Vagina (tissue), 2 donors: ENCODE measurements around the gene UMPS. TPM values are rescaled to one million over a fixed set of nuclear protein-coding genes. Genes with fewer than 3 reads are reported as not detected.

Experiments
- DNase-seq, 2 donors: peaks; one replicate each; pipeline ENCODE4 v3.0.0-alpha.2; 2017; ENCODE audit errors: extremely low spot score in 2 of 2
- H3K27ac ChIP-seq: fragments of 200-600 bp; sonication (generic); one replicate; pipeline ENCODE4 v1.5.1; 2019
- H3K27me3 ChIP-seq: fragments of 200-600 bp; sonication (generic); one replicate; pipeline ENCODE4 v1.5.1; 2019
- H3K36me3 ChIP-seq, 2 donors: fragments of 200-600 bp; sonication (generic); one replicate each; pipeline ENCODE4 v1.5.1; 2017 to 2019
- H3K4me1 ChIP-seq: fragments of 200-600 bp; sonication (generic); one replicate; pipeline ENCODE4 v1.5.1; 2019
- H3K4me3 ChIP-seq, 2 donors: fragments of 200-600 bp; sonication (generic); 1 replicate in 1 of 2; 2 replicates in 1 of 2; pipeline ENCODE4 v1.5.1; 2016 to 2019
- H3K9me3 ChIP-seq: fragments of 200-600 bp; sonication (generic); one replicate; pipeline ENCODE4 v1.5.1; 2019
- CTCF ChIP-seq, 3 experiments: fragments of 450-650 bp in 2 of 3; fragments of 200-600 bp in 1 of 3; sonication (generic) in 1 of 3; IDR thresholded peaks; one replicate each; pipeline ENCODE4 v1.5.1; 2017 to 2019; ENCODE audit warnings: antibody characterized with exemption in 3 of 3, mild to moderate bottlenecking in 2 of 3, moderate library complexity in 2 of 3
- POLR2A ChIP-seq, 2 donors: fragments of 450-650 bp; IDR thresholded peaks; one replicate each; pipeline ENCODE4 v1.6.1; 2017; ENCODE audit warnings: antibody characterized with exemption in 2 of 2, mild to moderate bottlenecking in 2 of 2, moderate library complexity in 2 of 2
- POLR2AphosphoS5 ChIP-seq, 2 donors: sonication (generic); formaldehyde crosslinking; IDR thresholded peaks; one replicate each; pipeline ENCODE4 v1.9.0; 2017; ENCODE audit warnings: antibody characterized with exemption in 2 of 2, mild to moderate bottlenecking in 2 of 2, low read depth in 1 of 2; ENCODE audit not compliant: insufficient read depth in 1 of 2
- intact Hi-C: fragments of 100-400 bp; cut with DNase I; formaldehyde crosslinking; loops from one replicate; pipeline ENCODE4 v1.15.1; 2023
- total RNA-seq: library from RNA; depleted of rRNA; stranded (reverse); fragments of >200 nt; gene quantifications from one replicate; pipeline ENCODE4 v1.2.3, GENCODE V29; 2016

The UMPS gene
- total RNA-seq, 1 donor from 2014 or later: 13.3 TPM

- TF ChIP-seq POLR2A (IDR thresholded peaks at IDR 0.05): no peak
- TF ChIP-seq CTCF (IDR thresholded peaks at IDR 0.05): no peak
- no peak for TF ChIP-seq POLR2AphosphoS5 (IDR thresholded peaks at IDR 0.05; ENCODE audit: insufficient read depth in 1 of 2, low read depth in 1 of 2)
- Histone ChIP-seq H3K4me3 (no peak overlapping the region), H3K4me1 (peaks cover 29% of the 10 kb centered on the region), H3K36me3 (peaks cover 0 to 73% of the 10 kb centered on the region in 2 donors), H3K27ac (no peak overlapping the region), H3K9me3 (no peaks in the 10 kb centered on the region), H3K27me3 (no peaks in the 10 kb centered on the region)
- DNase-seq: no peak
- intact Hi-C loops: no loop called here
Observed at GRCh38 chr3:124766113-124767095, 36.2 kb downstream of the UMPS start.

GRCh38 chr3:124767264-124767663, 37.0 kb downstream of the UMPS start:
- DNase-seq: no peak
- Histone ChIP-seq H3K4me3 (no peak overlapping the region), H3K27me3 (no peaks in the 10 kb centered on the region), H3K36me3 (peaks cover 0 to 73% of the 10 kb centered on the region in 2 donors), H3K9me3 (no peaks in the 10 kb centered on the region), H3K27ac (no peak overlapping the region), H3K4me1 (peaks cover 29% of the 10 kb centered on the region)
- TF ChIP-seq POLR2AphosphoS5 (IDR thresholded peaks at IDR 0.05; ENCODE audit: insufficient read depth in 1 of 2, low read depth in 1 of 2) (no peak), POLR2A (IDR thresholded peaks at IDR 0.05) (no peak), CTCF (IDR thresholded peaks at IDR 0.05) (no peak)
- intact Hi-C loops: no loop called here

GRCh38 chr3:124767691-124768090, 37.4 kb downstream of the UMPS start:
- H3K4me1 ChIP-seq: peaks cover 32% of the 10 kb centered on the region
- peaks cover 0 to 72% of the 10 kb centered on the region in 2 donors for H3K36me3 ChIP-seq
- H3K4me3 ChIP-seq: no peak overlapping the region
- no peaks in the 10 kb centered on the region for H3K27me3 ChIP-seq
- no peaks in the 10 kb centered on the region for H3K9me3 ChIP-seq
- no peak for TF ChIP-seq POLR2A (IDR thresholded peaks at IDR 0.05)
- no peak for TF ChIP-seq POLR2AphosphoS5 (IDR thresholded peaks at IDR 0.05; ENCODE audit: insufficient read depth in 1 of 2, low read depth in 1 of 2)
- TF ChIP-seq CTCF (IDR thresholded peaks at IDR 0.05): no peak
- no peak overlapping the region for H3K27ac ChIP-seq
- no peak for DNase-seq
- intact Hi-C loops: no loop called here

- Histone ChIP-seq H3K27ac (no peak overlapping the region), H3K36me3 (peaks cover 0 to 60% of the 10 kb centered on the region in 2 donors), H3K9me3 (no peaks in the 10 kb centered on the region), H3K27me3 (no peaks in the 10 kb centered on the region), H3K4me1 (peaks cover 36% of the 10 kb centered on the region), H3K4me3 (no peak overlapping the region)
- DNase-seq: no peak
- TF ChIP-seq POLR2A (IDR thresholded peaks at IDR 0.05): no peak
- TF ChIP-seq CTCF (IDR thresholded peaks at IDR 0.05): no peak
- TF ChIP-seq POLR2AphosphoS5 (IDR thresholded peaks at IDR 0.05; ENCODE audit: insufficient read depth in 1 of 2, low read depth in 1 of 2): no peak
- intact Hi-C loops: no loop called here
Observed at GRCh38 chr3:124768812-124769211, 38.6 kb downstream of the UMPS start.

- Histone ChIP-seq H3K27me3 (no peaks in the 10 kb centered on the region), H3K27ac (peak overlapping the region; percentile 50), H3K36me3 (peaks cover 0 to 54% of the 10 kb centered on the region in 2 donors), H3K4me1 (peaks cover 43% of the 10 kb centered on the region), H3K9me3 (no peaks in the 10 kb centered on the region), H3K4me3 (no peak overlapping the region)
- intact Hi-C loops: no loop called here
- DNase-seq: no peak
- no peak for TF ChIP-seq CTCF (IDR thresholded peaks at IDR 0.05)
- no peak for TF ChIP-seq POLR2AphosphoS5 (IDR thresholded peaks at IDR 0.05; ENCODE audit: insufficient read depth in 1 of 2, low read depth in 1 of 2)
- no peak for TF ChIP-seq POLR2A (IDR thresholded peaks at IDR 0.05)
Observed at GRCh38 chr3:124769462-124769861, 39.2 kb downstream of the UMPS start.
